ENCODE measurements around the gene PAK1. TPM values are rescaled to one million over a fixed set of nuclear protein-coding genes. Genes with fewer than 3 reads are reported as not detected.

Gene PAK1
- total RNA-seq, 2 donors from 2014 or later, result 12.5 to 15.2 TPM

GRCh38 chr11:77289737-77290136, 184.2 kb downstream of the PAK1 start:
- DNase-seq (ENCODE audit: low spot score), result no peak
- no peaks in the 10 kb centered on the region for H3K9me3 ChIP-seq
- H3K4me1 ChIP-seq, result no peaks in the 10 kb centered on the region
- no peaks in the 10 kb centered on the region for H3K36me3 ChIP-seq
- H3K27me3 ChIP-seq, result no peaks in the 10 kb centered on the region
- no peak for TF ChIP-seq CTCF (IDR thresholded peaks at IDR 0.05)
- H3K4me3 ChIP-seq, result no peak overlapping the region
- H3K27ac ChIP-seq, result no peak overlapping the region

GRCh38 chr11:77287615-77288273, 186.2 kb downstream of the PAK1 start:
- no peak for DNase-seq (ENCODE audit: low spot score)
- H3K9me3 ChIP-seq, result no peaks in the 10 kb centered on the region
- no peak overlapping the region for H3K4me3 ChIP-seq

GRCh38 chr11:77287136-77287535, 186.8 kb downstream of the PAK1 start:
- Histone ChIP-seq H3K27me3 (no peaks in the 10 kb centered on the region), H3K27ac (no peak overlapping the region), H3K4me3 (no peak overlapping the region), H3K4me1 (no peaks in the 10 kb centered on the region), H3K36me3 (no peaks in the 10 kb centered on the region), H3K9me3 (no peaks in the 10 kb centered on the region)
- no peak for DNase-seq (ENCODE audit: low spot score)
- no peak for TF ChIP-seq CTCF (IDR thresholded peaks at IDR 0.05)

More at GRCh38 chr11:77287615-77288273, 186.2 kb downstream of the PAK1 start:
- H3K27ac ChIP-seq, result no peak overlapping the region
- no peak for TF ChIP-seq CTCF (IDR thresholded peaks at IDR 0.05)
- no peaks in the 10 kb centered on the region for H3K27me3 ChIP-seq
- H3K36me3 ChIP-seq, result no peaks in the 10 kb centered on the region
- H3K4me1 ChIP-seq, result no peaks in the 10 kb centered on the region

GRCh38 chr11:77284476-77285468, 189.1 kb downstream of the PAK1 start:
- H3K27me3 ChIP-seq, result no peaks in the 10 kb centered on the region
- no peaks in the 10 kb centered on the region for H3K36me3 ChIP-seq
- no peak for TF ChIP-seq CTCF (IDR thresholded peaks at IDR 0.05)
- no peak for DNase-seq (ENCODE audit: low spot score)
- H3K4me3 ChIP-seq, result no peak overlapping the region
- H3K4me1 ChIP-seq, result no peaks in the 10 kb centered on the region
- no peak overlapping the region for H3K27ac ChIP-seq
- H3K9me3 ChIP-seq, result peaks cover 0 to 10% of the 10 kb centered on the region in 2 donors

- Histone ChIP-seq H3K27me3 (no peaks in the 10 kb centered on the region), H3K4me1 (no peaks in the 10 kb centered on the region), H3K36me3 (no peaks in the 10 kb centered on the region), H3K27ac (no peak overlapping the region), H3K9me3 (peaks cover 0 to 10% of the 10 kb centered on the region in 2 donors), H3K4me3 (no peak overlapping the region)
- no peak for TF ChIP-seq CTCF (IDR thresholded peaks at IDR 0.05)
- DNase-seq (ENCODE audit: low spot score), result no peak
Observed at GRCh38 chr11:77283101-77283500, 190.8 kb downstream of the PAK1 start.

Data from right atrium auricular region (tissue), 2 donors.